ENCODE data around the gene DSC1. TPM values are rescaled to one million over a fixed set of nuclear protein-coding genes. Genes with fewer than 3 reads are reported as not detected.

The DSC1 gene
- total and polyA plus RNA-seq, 2 of the 4 experiments (the other 2 are of a cell fraction), result not detected

GRCh38 chr18:31100436-31101182 lies 62.0 kb downstream of the DSC1 start:
- Histone ChIP-seq H4K5ac (ENCODE audit: low read depth, low read length) (no peak overlapping the region), H2BK20ac (ENCODE audit: low read depth, low read length) (no peak overlapping the region), H3K56ac (ENCODE audit: extremely low read depth, insufficient read depth, low read length) (no peak overlapping the region), H4K8ac (ENCODE audit: low read depth in 2 of 2, low read length in 2 of 2) (no peak overlapping the region), H2BK120ac (ENCODE audit: low read depth, low read length) (no peak overlapping the region), H3K4me3 (ENCODE audit: insufficient read depth, low read depth, low read length) (no peak overlapping the region), H2BK15ac (ENCODE audit: low read depth, low read length) (no peak overlapping the region), H3K23ac (ENCODE audit: low read depth, low read length) (no peak overlapping the region), H3K18ac (ENCODE audit: low read depth, low read length) (no peak overlapping the region), H3K27me3 (ENCODE audit: control insufficient read depth, insufficient read depth, low read length) (peaks cover 13% of the 10 kb centered on the region), H2BK5ac (ENCODE audit: low read depth, low read length, poor library complexity, severe bottlenecking) (no peak overlapping the region), H3K27ac (ENCODE audit: insufficient read depth, low read length) (no peak overlapping the region), H2AK5ac (ENCODE audit: low read depth, low read length) (no peak overlapping the region), H4K20me1 (ENCODE audit: insufficient read depth, low read length) (no peaks in the 10 kb centered on the region), H3K14ac (replicated peaks; ENCODE audit: low read depth, low read length) (no peak overlapping the region), H3K9me3 (ENCODE audit: control insufficient read depth, insufficient read depth, low read length) (0 out of 2 replicates have a peak, but pooled peaks cover 1% of the 10 kb centered on the region), H3K4me1 (ENCODE audit: control insufficient read depth, insufficient read depth, low read length) (no peaks in the 10 kb centered on the region), H3K4me2 (ENCODE audit: low read depth, low read length) (no peak overlapping the region; the same call in 1 of the 2 replicates), H4K91ac (ENCODE audit: insufficient read depth, low read depth, low read length) (no peak overlapping the region), H3K36me3 (ENCODE audit: control insufficient read depth, insufficient read depth, low read length) (no peaks in the 10 kb centered on the region), H3K9me1 (ENCODE audit: insufficient read depth, low read length) (no peaks in the 10 kb centered on the region), H2AK9ac (replicated peaks; ENCODE audit: low read depth, low read length, poor library complexity) (no peak overlapping the region), H3K79me1 (ENCODE audit: low read depth in 1 of 2, low read length in 2 of 2) (no peaks in the 10 kb centered on the region), H2AFZ (replicated peaks; ENCODE audit: low read length, poor library complexity) (no peak overlapping the region), H3K4ac (ENCODE audit: low read depth, low read length) (no peak overlapping the region), H3K9ac (ENCODE audit: low read depth, low read length) (no peak overlapping the region)
- no peak for DNase-seq
- TF ChIP-seq CTCF (conservative IDR thresholded peaks at IDR 0.05; ENCODE audit: low read depth, low read length) (no peak), CEBPB (IDR thresholded peaks at IDR 0.05; ENCODE audit: low read depth, low read length) (no peak), RAD21 (IDR thresholded peaks at IDR 0.05; ENCODE audit: low read length) (no peak), CHD1 (IDR thresholded peaks at IDR 0.05; ENCODE audit: low read depth, low read length) (no peak), BHLHE40 (IDR thresholded peaks at IDR 0.05; ENCODE audit: low read depth, low read length) (no peak), RFX5 (IDR thresholded peaks at IDR 0.05; ENCODE audit: low read depth, low read length) (no peak), ELK1 (IDR thresholded peaks at IDR 0.05; ENCODE audit: borderline replicate concordance, low read depth, low read length) (no peak), MAZ (IDR thresholded peaks at IDR 0.05; ENCODE audit: borderline replicate concordance, low read depth, low read length) (no peak), POLR2A (IDR thresholded peaks at IDR 0.05; ENCODE audit: low read depth, low read length) (no peak), USF2 (IDR thresholded peaks at IDR 0.05; ENCODE audit: low read depth, low read length) (no peak), NFE2L2 (IDR thresholded peaks at IDR 0.05; ENCODE audit: low read depth, low read length) (no peak), MAFK (IDR thresholded peaks at IDR 0.05; ENCODE audit: low read depth, low read length) (no peak), SMC3 (IDR thresholded peaks at IDR 0.05; ENCODE audit: low read depth, low read length) (no peak), MXI1 (IDR thresholded peaks at IDR 0.05; ENCODE audit: borderline replicate concordance, low read depth, low read length) (no peak), FOS (IDR thresholded peaks at IDR 0.05; ENCODE audit: low read depth, low read length) (no peak), RCOR1 (IDR thresholded peaks at IDR 0.05; ENCODE audit: insufficient replicate concordance, low read length) (no peak)
- in situ Hi-C loops (cut with MboI; ENCODE audit: low sequenced_read_pairs), result no loop called here
- POLR2A ChIA-PET (ENCODE audit: unreplicated experiment), result no interaction called here
- no peak for ATAC-seq (ENCODE audit: low read depth)
- dilution Hi-C loops (cut with HindIII; ENCODE audit: low sequenced_read_pairs, unreplicated experiment), result no loop called here
- BruUV-seq (replicated peaks), result no TSS peak
- 8% methylated on average over 5 of the region's 23 CpGs; no CpG with 5 or more reads in 1 of the 2 experiments for whole genome bisulfite sequencing, 2 experiments (ENCODE audit: extremely low coverage in 2 of 2, insufficient read length in 1 of 2)
- CTCF ChIA-PET, result no interaction called here
- intact Hi-C loops (cut with micrococcal nuclease), result no loop called here
